Ovary (tissue), 3 donors: ENCODE results near the gene OR2L8.

Experiments used
- EP300 ChIP-seq: sonication (generic); formaldehyde crosslinking; IDR thresholded peaks from one replicate; pipeline ENCODE4 v1.6.1; 2017; ENCODE audit warnings: antibody characterized with exemption
- TF ChIP-seq, protein P1 (sequence below), 3 donors: fragments of 450-650 bp in 2 of 3; fragments of 200-600 bp in 1 of 3; IDR thresholded peaks; one replicate each; pipeline versions ENCODE4 v1.5.1 to v1.8.0; 2016 to 2022; ENCODE audit warnings: antibody characterized with exemption in 3 of 3, mild to moderate bottlenecking in 1 of 3
- donor health status: DM: no; HTN: no; CAD: no.

DNA sequence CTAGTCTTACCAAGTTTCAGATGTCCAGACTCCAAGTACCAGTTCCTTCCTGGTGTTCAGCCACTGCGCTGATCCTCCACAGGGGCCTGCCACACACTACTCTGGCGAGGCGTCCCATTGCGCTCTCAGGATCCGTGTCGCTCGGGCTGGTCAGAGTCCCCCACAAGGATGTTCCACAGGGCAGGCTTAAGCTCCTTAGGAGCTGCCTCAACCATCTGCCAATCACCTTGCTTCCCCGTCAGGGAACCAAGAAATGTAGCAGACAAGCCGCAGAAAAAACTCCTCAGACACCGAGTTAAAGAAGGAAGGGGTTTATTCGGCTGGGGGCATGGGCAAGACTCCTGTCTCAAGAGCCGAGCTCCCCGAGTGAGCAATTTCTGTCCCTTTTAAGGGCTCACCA is 43.5 kb upstream of the OR2L8 start:
- TF ChIP-seq, protein P1, sequence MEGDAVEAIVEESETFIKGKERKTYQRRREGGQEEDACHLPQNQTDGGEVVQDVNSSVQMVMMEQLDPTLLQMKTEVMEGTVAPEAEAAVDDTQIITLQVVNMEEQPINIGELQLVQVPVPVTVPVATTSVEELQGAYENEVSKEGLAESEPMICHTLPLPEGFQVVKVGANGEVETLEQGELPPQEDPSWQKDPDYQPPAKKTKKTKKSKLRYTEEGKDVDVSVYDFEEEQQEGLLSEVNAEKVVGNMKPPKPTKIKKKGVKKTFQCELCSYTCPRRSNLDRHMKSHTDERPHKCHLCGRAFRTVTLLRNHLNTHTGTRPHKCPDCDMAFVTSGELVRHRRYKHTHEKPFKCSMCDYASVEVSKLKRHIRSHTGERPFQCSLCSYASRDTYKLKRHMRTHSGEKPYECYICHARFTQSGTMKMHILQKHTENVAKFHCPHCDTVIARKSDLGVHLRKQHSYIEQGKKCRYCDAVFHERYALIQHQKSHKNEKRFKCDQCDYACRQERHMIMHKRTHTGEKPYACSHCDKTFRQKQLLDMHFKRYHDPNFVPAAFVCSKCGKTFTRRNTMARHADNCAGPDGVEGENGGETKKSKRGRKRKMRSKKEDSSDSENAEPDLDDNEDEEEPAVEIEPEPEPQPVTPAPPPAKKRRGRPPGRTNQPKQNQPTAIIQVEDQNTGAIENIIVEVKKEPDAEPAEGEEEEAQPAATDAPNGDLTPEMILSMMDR (IDR thresholded peaks at IDR 0.05): no peak
- TF ChIP-seq EP300: no peak
